ENCODE data around the gene KDM6A. TPM values are rescaled to one million over a fixed set of nuclear protein-coding genes. Genes with fewer than 3 reads are reported as not detected.
A peak's percentile ranks its signal among the peaks of the same experiment; 100 is the strongest.
"Not testable (repeated sequence)": the region's sequence is repeated elsewhere in the genome, so short reads cannot be mapped to it uniquely, and the experiment has no call there.

Gene KDM6A
- total and polyA plus RNA-seq, 9 donors: 10.7 to 24.3 (median 13.9) TPM

DNA sequence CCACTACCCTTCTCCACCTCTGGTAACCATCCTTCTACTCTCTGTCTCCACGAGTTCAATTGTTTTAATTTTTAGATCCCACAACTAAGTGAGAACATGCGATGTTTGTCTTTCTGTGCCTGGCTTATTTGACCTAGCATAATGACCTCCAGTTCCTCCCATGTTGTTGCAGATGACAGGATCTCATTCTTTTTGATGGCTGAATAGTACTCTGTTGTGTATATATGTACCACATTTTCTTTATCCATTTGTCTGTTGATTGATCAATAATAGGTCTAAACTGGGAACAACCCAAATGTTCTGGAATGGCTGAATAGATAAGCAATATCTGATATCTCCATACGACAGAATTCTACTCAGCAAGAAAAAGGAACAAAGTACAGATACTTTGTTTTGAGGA, 260.5 kb downstream of the KDM6A start:
- Histone ChIP-seq H3K27ac (ENCODE audit: low read length) (no peak overlapping the region), H3K4me3 (ENCODE audit: low read length) (no peak overlapping the region)

DNA sequence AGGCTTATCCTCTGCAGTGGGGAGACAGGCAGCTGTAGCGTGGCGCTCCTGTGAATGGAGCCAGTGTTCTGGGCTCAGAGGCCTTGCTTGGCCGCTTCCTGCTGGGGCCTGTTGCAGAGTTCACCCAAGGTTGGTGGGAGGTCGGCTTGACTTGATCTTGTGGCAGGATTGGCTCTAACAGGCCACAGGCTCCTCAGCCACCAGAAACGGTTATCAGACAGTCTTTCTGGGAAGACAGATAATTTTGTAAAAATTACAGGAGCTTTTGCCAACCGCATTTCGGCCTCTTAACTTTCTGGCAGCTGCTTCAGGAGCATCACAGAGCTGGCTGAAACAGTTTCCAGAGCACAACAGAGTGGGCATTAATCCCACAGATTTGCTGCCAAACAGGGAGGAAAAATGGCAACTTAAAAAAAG, 261.3 kb downstream of the KDM6A start:
- DNase-seq: peak; percentile 49
- Histone ChIP-seq H3K27ac (ENCODE audit: low read length) (peak overlapping the region; percentile 21), H3K4me3 (ENCODE audit: low read length) (no peak overlapping the region), H3K9me3 (replicated peaks; ENCODE audit: control insufficient read depth, low read depth, low read length) (no peaks in the 10 kb centered on the region), H3K36me3 (ENCODE audit: control insufficient read depth, insufficient read depth, low read length) (no peaks in the 10 kb centered on the region), H3K4me1 (ENCODE audit: control insufficient read depth, insufficient read depth, low read length) (no peaks in the 10 kb centered on the region), H3K27me3 (ENCODE audit: control insufficient read depth, insufficient read depth, low read length) (no peaks in the 10 kb centered on the region)
- WGBS (ENCODE audit: insufficient coverage): 77% methylated on average over 4 of the region's 7 CpGs

More for the DNA sequence above, 260.5 kb downstream of the KDM6A start:
- Histone ChIP-seq H3K27me3 (ENCODE audit: control insufficient read depth, insufficient read depth, low read length) (no peaks in the 10 kb centered on the region), H3K36me3 (ENCODE audit: control insufficient read depth, insufficient read depth, low read length) (no peaks in the 10 kb centered on the region), H3K4me1 (ENCODE audit: control insufficient read depth, insufficient read depth, low read length) (no peaks in the 10 kb centered on the region), H3K9me3 (replicated peaks; ENCODE audit: control insufficient read depth, low read depth, low read length) (no peaks in the 10 kb centered on the region)
- DNase-seq: no peak
- WGBS (ENCODE audit: insufficient coverage): 80% methylated on average over 1 of the region's 3 CpGs

DNA sequence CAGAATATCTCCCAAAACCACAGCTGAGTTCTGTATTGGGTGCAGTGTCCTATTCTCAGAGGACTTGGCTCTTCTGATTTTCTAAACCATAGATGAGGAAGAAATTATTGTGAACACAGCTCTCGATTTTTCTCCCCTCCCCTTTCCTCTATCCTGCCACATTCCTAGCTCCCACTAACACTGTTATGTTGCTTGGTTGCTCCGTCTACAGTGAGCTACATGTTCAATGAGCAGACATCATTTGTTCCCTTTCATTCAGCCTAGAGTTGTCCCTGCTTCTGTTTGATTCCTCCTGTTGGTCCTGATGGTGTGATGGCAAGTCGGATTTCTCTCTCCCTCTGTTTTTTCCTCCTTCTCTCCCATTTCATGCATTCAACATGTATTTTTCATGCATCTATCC, 261.8 kb downstream of the KDM6A start:
- WGBS (ENCODE audit: insufficient coverage): no CpG with 5 or more reads among the region's 3 CpGs
- Histone ChIP-seq H3K4me1 (ENCODE audit: control insufficient read depth, insufficient read depth, low read length) (no peaks in the 10 kb centered on the region), H3K27me3 (ENCODE audit: control insufficient read depth, insufficient read depth, low read length) (no peaks in the 10 kb centered on the region), H3K4me3 (ENCODE audit: low read length) (no peak overlapping the region), H3K9me3 (replicated peaks; ENCODE audit: control insufficient read depth, low read depth, low read length) (no peaks in the 10 kb centered on the region), H3K36me3 (ENCODE audit: control insufficient read depth, insufficient read depth, low read length) (no peaks in the 10 kb centered on the region), H3K27ac (ENCODE audit: low read length) (peak overlapping the region; percentile 21)
- peak; percentile 12 for DNase-seq

DNA sequence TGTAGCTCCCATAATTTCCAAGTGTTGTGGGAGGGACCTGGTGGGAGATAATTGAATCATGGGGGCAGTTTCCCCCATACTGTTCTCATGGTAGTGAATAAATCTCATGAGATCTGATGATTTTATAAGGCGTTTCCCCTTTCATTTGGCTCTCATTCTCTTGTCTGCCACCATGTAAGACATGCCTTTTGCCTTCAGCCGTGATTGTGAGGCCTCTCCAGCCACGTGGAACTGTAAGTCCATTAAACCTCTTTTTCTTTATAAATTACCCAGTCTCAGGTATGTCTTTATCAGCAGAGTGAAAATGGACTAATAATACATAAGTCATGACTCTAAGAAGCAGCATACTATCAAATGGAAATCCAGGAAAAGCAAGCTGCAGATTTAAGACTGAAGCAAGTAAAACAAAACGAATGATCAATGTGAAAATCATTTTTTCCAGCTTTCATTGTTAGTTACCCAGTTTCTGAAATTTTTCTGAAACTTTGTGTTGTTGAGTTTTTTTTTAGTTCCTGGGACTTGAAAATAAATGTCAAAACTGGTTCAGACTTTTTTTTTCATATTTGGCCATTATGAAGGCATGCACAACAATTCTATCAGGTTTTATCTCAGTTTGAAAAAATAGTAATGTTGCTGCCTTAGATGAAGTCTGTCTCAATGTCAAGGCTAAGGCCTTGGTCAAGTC, 262.5 kb downstream of the KDM6A start:
- no CpG with 5 or more reads among the region's 4 CpGs for WGBS (ENCODE audit: insufficient coverage)
- not testable (repeated sequence) for H3K27me3 ChIP-seq (ENCODE audit: control insufficient read depth, insufficient read depth, low read length); H3K9me3 ChIP-seq (replicated peaks; ENCODE audit: control insufficient read depth, low read depth, low read length); DNase-seq; H3K4me3 ChIP-seq (ENCODE audit: low read length); H3K4me1 ChIP-seq (ENCODE audit: control insufficient read depth, insufficient read depth, low read length); H3K27ac ChIP-seq (ENCODE audit: low read length); H3K36me3 ChIP-seq (ENCODE audit: control insufficient read depth, insufficient read depth, low read length)

DNA sequence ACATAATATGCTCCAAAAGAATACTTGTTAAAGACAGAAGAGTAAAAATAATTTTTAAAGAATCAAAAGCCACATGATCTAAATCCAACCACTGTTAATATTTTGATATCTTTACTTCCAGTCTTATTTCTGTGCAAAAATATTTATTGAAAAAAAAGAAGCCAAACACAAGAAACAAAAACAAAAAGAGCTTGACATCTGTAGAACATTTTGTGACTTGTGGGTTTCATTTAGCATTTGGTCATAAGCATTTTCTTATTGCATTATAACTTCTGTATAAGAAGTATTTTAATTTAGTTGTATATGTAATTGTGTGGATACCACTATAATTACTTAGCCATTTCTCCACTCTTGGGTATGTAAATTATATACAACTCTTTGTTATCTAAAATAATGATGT, 264.5 kb downstream of the KDM6A start:
- Histone ChIP-seq H3K9me3 (replicated peaks; ENCODE audit: control insufficient read depth, low read depth, low read length) (no peaks in the 10 kb centered on the region), H3K4me3 (ENCODE audit: low read length) (no peak overlapping the region), H3K36me3 (ENCODE audit: control insufficient read depth, insufficient read depth, low read length) (no peaks in the 10 kb centered on the region), H3K27me3 (ENCODE audit: control insufficient read depth, insufficient read depth, low read length) (peaks cover 3% of the 10 kb centered on the region), H3K27ac (ENCODE audit: low read length) (no peak overlapping the region), H3K4me1 (ENCODE audit: control insufficient read depth, insufficient read depth, low read length) (no peaks in the 10 kb centered on the region)
- no peak for DNase-seq

DNA sequence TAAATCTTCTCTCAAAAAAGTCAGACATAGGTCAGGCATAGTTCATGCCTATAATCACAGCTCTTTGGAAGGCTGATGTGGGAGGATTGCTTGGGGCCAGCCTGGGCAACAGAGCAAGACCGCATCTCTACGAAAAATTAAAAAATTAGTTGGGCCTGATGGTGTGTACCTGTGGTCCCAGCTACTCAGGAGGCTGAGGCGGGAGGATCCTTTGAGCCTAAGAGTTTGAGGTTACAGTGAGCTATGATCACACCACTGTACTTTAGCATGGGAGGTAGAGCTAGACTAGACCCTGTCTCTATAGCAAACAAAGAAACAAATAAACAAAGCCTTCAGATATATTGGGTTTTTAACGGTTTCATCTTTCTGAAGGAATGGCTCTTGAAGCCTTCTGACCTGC, 265.5 kb downstream of the KDM6A start:
- WGBS (ENCODE audit: insufficient coverage): 96% methylated on average over 3 of the region's 4 CpGs
- no peak overlapping the region for H3K27ac ChIP-seq (ENCODE audit: low read length)

DNA sequence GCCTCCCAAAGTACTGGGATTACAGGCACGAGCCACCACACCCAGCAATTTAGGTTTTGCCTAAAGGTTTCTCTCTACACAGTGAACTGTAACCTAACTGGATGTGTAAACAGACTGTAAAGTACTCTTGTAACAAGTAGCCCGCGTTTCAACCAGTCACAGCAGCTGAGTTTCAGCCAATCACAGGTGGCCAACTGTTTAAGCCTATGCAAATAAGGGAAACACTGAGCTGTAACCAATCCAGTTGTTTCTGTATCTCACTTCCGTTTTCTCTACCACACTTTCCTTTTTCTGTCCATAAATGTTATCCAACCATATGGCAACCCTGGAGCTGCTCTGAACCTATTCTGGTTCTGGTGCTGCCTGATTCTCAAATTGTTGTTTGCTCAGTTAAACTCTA, 267.8 kb downstream of the KDM6A start:
- no peak overlapping the region for H3K27ac ChIP-seq (ENCODE audit: low read length)
- H3K27me3 ChIP-seq (ENCODE audit: control insufficient read depth, insufficient read depth, low read length): peaks cover 11% of the 10 kb centered on the region
- 90% methylated on average over 2 of the region's 4 CpGs for WGBS (ENCODE audit: insufficient coverage)
- DNase-seq: no peak
- H3K4me3 ChIP-seq (ENCODE audit: low read length): no peak overlapping the region
- H3K36me3 ChIP-seq (ENCODE audit: control insufficient read depth, insufficient read depth, low read length): no peaks in the 10 kb centered on the region
- no peaks in the 10 kb centered on the region for H3K4me1 ChIP-seq (ENCODE audit: control insufficient read depth, insufficient read depth, low read length)
- no peaks in the 10 kb centered on the region for H3K9me3 ChIP-seq (replicated peaks; ENCODE audit: control insufficient read depth, low read depth, low read length)

More for the DNA sequence above, 265.5 kb downstream of the KDM6A start:
- Histone ChIP-seq H3K9me3 (replicated peaks; ENCODE audit: control insufficient read depth, low read depth, low read length) (no peaks in the 10 kb centered on the region), H3K27me3 (ENCODE audit: control insufficient read depth, insufficient read depth, low read length) (peaks cover 3% of the 10 kb centered on the region), H3K4me1 (ENCODE audit: control insufficient read depth, insufficient read depth, low read length) (no peaks in the 10 kb centered on the region), H3K36me3 (ENCODE audit: control insufficient read depth, insufficient read depth, low read length) (no peaks in the 10 kb centered on the region), H3K4me3 (ENCODE audit: low read length) (no peak overlapping the region)
- DNase-seq: no peak

DNA sequence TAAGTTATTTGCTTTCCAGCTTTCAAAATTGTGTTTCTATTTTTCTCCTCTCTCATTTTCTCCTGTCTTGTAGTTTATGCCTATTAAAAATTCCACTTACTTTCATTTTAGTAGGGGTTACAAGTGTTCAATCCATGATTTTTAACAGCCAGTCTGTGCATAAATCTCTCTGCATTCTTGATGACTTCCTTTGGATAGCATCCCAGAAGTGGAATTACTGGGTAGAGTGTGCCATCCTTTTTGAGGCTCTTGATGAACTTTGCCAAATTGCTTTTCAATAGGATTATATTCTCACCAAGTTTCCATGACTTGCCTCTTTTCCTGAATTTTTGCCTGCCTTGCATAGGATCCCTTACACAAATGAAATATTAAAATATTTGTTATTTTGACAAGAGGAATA, 269.2 kb downstream of the KDM6A start:
- no peak overlapping the region for H3K4me3 ChIP-seq (ENCODE audit: low read length)
- peaks cover 14% of the 10 kb centered on the region for H3K27me3 ChIP-seq (ENCODE audit: control insufficient read depth, insufficient read depth, low read length)
- H3K4me1 ChIP-seq (ENCODE audit: control insufficient read depth, insufficient read depth, low read length): no peaks in the 10 kb centered on the region
- H3K27ac ChIP-seq (ENCODE audit: low read length): no peak overlapping the region
- H3K36me3 ChIP-seq (ENCODE audit: control insufficient read depth, insufficient read depth, low read length): no peaks in the 10 kb centered on the region
- peak; percentile 50 for DNase-seq
- no peaks in the 10 kb centered on the region for H3K9me3 ChIP-seq (replicated peaks; ENCODE audit: control insufficient read depth, low read depth, low read length)

DNA sequence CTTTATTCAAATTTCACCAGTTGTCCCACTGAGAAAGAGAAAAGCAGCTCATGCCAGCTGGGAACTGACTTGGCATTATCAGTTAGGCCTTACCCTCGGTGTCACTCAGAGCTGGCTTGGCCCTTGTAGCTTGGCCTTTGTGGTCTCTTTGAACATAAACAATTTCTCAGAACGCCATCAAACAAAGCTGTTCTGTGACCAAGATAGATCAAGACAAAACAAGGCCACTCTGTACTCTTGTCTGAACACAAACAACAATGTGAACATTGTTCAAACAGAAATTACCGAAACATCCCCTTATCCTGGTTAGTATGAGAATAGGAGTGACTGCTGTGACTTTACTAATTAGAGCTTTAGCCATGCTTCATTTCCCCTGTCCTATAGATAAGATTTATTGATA, 270.5 kb downstream of the KDM6A start:
- Histone ChIP-seq H3K4me3 (ENCODE audit: low read length) (no peak overlapping the region), H3K27ac (ENCODE audit: low read length) (no peak overlapping the region), H3K27me3 (ENCODE audit: control insufficient read depth, insufficient read depth, low read length) (peaks cover 20% of the 10 kb centered on the region), H3K9me3 (replicated peaks; ENCODE audit: control insufficient read depth, low read depth, low read length) (no peaks in the 10 kb centered on the region), H3K4me1 (ENCODE audit: control insufficient read depth, insufficient read depth, low read length) (no peaks in the 10 kb centered on the region), H3K36me3 (ENCODE audit: control insufficient read depth, insufficient read depth, low read length) (no peaks in the 10 kb centered on the region)
- DNase-seq: no peak
- no CpG with 5 or more reads among the region's 3 CpGs for WGBS (ENCODE audit: insufficient coverage)

DNA sequence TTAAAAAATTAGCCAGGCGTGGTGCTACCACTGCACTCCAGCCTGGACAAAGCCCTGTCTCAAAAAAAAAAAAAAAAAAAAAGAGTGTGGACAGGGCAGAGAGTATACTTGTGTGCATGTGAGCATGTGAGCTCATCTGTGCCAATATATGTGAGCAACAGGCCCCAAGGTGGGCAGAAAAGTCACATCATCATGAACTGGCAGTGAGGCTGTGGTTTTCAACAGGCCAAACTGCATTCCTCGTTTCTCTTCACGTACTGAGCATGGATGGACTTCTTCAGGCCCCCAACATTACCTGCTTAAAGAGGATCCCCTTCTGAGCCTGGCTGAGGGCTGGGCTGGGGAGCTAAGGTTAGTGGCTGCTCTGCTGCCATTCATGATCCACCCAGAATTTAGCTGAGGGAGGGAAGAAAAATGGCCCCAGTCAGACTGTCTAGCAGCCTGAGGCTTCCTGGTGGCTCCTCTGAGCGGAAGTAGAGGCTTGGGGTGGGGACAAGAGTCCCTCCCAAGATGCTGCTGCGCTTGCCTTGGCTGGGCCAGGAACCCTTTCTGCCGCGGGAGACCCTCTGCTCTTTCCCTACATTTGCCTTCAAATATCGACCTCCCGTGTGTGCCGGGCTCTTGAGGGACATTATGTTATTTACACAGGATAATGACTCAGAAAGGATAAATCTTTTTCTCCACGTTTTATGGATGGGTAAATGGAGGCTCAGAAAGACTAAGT, 272.7 kb downstream of the KDM6A start:
- peaks cover 20% of the 10 kb centered on the region for H3K27me3 ChIP-seq (ENCODE audit: control insufficient read depth, insufficient read depth, low read length)
- no peaks in the 10 kb centered on the region for H3K36me3 ChIP-seq (ENCODE audit: control insufficient read depth, insufficient read depth, low read length)
- H3K4me1 ChIP-seq (ENCODE audit: control insufficient read depth, insufficient read depth, low read length): no peaks in the 10 kb centered on the region
- no peak for DNase-seq
- no CpG with 5 or more reads among the region's 11 CpGs for WGBS (ENCODE audit: insufficient coverage)
- H3K4me3 ChIP-seq (ENCODE audit: low read length): no peak overlapping the region
- H3K27ac ChIP-seq (ENCODE audit: low read length): no peak overlapping the region
- H3K9me3 ChIP-seq (replicated peaks; ENCODE audit: control insufficient read depth, low read depth, low read length): no peaks in the 10 kb centered on the region
